ENCODE measurements around the gene SPATA31C1.
"Not testable (repeated sequence)": the region's sequence is repeated elsewhere in the genome, so short reads cannot be mapped to it uniquely, and the experiment has no call there.

- not testable (repeated sequence) for TF ChIP-seq TAF1, POLR2AphosphoS5, POLR2A (IDR thresholded peaks at IDR 0.05; ENCODE audit: low read depth, low read length)
Observed at GRCh38 chr9:87921561-87921960, 3.8 kb downstream of the SPATA31C1 start.
